EH (cell line): ENCODE data around the gene ROBO1.
"Not testable (repeated sequence)": the region's sequence is repeated elsewhere in the genome, so short reads cannot be mapped to it uniquely, and the experiment has no call there.

Experiments
- DNase-seq: peaks from one replicate; pipeline ENCODE4 v3.0.0-alpha.2; 2015; ENCODE audit warnings: low read depth

Gene ROBO1

DNA sequence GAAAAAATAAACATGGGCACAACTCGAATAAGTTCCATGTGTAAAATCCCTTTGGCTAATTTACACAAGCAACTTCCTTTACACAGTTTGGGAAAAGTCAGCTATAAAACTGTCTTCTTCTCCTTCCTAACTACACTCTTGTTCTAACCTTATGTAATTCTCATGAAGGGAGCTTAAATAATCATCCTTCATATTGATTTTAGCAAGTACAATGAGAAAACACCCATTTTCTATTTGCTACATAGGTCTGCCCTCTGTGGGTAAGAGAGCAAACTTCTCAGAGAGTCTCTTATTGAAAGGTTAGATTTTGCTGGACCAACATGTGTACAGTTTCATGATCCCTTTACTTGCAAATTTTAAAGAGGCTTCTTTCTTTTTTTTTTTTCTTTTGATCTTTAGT is 398.5 kb downstream of the ROBO1 start:
- peak; percentile 16 for DNase-seq

DNA sequence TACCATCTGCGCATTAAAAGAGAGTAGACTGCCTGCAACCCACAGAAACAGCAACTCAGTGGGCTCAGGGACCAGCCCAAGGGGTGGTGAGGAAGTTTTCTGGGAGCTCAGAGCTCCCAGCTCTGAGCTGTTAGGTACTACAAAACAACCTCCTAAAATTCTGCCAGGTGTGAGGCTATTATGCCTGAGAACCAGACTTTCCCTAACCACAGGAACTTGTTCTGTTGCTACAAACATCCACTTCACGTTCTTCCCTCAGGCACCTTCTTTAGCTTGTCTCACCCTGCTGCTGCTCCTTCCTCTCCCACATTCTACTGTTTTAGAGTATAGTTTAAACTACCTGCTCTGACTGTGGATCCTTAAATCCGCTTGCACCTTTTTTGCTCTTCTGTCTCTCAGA is 399.4 kb downstream of the ROBO1 start:
- DNase-seq, result peak; percentile 15

DNA sequence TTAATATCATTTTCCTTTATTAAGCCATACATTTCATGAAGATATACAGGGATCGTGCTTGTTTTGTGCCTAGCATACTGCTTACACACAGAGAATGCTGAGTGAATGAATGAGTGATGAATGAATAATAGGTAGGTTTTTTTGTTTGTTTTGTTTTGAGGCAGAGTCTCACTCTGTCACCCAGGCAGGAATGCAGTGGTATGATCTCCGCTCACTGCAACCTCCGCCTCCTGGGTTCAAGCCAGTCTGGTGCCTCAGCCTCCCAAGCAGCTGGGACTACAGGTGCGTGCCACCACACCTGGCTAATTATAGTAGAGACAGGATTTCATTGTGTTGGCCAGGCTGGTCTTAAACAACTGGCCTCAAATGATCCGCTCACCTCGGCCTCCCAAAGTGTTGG is 400.0 kb downstream of the ROBO1 start:
- no peak for DNase-seq

DNA sequence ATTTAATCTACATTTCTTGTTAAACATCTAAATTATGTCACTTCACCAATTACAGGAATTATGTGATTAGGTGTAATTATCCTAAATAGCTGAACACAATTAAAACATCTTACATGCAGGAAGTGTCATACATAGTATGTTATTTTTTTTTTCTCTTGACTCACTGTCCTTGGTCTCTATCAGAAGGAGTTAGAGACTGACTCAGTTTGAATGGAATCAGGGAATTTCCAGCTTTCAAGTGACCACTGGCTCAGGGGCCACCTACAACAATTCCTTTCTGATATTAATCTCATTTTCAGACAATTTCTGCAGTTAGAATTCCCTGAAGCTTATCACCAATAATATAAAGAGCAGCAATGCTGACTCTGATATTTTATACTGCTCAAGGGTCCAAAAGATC is 400.7 kb downstream of the ROBO1 start:
- peak; percentile 72 for DNase-seq

DNA sequence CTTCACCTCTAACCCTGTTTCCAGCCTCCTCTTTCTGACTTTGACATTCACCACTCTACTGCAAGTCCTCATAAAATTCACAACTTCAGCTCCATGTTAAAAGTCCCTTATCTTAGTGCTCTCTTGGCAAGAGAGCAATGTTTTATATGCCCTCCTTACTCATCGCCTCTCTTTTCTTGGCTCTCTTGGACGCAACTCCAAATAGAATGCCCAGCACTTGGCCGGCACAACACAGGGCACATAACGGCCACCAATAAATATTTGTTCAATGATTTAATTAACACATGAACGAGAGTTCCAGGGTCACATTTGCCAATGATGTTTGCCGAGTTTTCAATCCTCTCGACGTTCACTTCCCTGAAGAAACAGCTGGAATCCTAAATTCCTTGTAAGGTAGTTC is 401.4 kb downstream of the ROBO1 start:
- DNase-seq, result peak; percentile 7

DNA sequence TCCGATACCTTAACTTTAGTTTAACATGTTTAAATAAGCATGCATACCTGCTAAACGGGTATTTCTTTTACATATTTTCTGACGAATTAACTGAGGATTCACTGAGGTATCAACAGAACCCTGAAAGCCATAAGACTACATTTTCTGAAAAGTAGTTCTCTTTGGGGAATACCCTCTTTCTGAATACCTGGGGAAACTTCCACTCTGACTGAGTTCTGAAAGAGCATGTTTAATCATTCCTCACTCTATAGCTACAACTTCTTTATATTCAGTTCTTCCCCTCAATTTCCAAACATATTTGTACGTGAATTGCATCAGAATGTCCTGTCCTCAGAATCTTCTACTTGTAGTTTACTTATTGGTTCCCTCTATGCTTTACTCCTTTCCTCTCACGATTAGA is 403.0 kb downstream of the ROBO1 start:
- no peak for DNase-seq

DNA sequence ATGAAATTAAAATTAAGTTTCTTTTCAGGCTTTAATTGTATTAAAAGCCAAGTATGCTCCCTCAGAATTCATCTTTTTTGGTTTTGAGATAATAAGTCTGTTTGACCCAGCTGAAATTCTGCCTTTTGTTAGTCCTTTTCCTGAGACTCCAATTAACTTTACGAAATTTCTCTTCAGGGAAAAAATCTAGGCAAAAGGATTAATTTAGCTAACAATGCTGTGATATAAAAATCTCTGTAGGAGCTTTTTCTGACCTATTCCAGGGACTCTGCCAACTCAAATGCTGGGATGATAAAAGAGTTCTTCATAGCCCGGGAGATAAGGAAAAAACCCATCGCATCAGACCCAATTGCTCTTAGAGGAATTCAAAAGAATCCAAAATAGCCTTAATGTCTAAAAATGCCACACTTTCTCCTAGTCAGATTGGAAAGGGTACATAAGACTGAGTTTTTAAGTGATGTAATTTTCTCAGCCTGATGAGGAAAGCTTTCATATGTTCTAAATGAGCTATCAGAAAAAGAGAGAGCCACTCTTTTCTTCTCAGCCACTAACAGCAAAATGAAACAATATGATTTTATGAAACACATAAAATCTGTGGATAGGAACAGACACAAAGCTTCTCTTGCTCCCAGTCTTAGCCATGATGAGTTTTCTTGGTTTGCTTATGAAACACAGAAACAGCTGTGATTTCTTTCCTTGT is 405.1 kb downstream of the ROBO1 start:
- DNase-seq, result no peak

DNA sequence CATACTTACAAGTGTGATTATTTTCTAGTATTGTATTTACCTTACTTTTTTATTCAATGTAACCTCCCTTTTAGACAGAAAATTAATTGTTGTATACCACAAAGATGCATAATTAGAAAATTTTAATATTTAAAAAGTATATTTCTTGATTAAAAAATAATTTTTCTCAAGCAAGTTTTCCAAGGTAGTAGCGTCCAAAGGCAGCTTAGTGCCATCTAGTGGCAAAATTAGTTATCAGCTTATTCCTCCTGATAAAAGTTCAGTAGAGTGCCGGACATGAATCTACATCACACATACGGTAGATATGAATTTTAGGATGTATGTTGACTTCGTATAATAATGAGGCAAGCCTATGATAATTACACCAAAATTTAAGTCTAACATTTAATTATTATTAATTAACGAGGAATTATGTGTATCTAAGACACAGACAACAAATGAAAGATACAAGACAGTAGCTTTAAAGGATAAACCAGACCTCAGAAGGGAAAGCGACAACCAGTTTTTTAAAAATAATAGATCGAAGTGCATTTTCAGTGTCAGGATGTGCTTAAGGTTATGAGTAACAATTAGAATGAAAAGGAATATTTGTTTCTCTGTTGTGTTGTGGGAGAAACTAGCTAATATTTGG is 405.9 kb downstream of the ROBO1 start:
- peak; percentile 53 for DNase-seq

DNA sequence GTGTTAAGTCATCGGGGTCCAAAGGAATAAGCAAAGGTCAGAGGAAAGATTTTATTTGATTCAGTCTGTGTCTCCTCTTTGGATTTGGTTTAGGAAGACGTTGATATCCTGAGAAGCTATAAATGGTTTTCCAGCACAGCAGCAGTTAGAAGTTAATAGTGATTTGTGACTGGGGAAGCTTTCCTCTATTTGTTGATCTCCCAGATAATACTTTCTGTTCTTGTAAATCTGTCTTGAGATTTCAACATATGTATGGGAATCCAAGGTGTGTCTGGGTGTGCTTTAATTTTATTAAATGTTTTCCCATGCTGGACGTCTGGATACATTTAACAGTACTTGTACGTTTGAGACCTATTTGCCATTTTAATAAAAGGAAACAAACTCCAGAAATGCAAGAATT is 409.5 kb downstream of the ROBO1 start:
- no peak for DNase-seq

DNA sequence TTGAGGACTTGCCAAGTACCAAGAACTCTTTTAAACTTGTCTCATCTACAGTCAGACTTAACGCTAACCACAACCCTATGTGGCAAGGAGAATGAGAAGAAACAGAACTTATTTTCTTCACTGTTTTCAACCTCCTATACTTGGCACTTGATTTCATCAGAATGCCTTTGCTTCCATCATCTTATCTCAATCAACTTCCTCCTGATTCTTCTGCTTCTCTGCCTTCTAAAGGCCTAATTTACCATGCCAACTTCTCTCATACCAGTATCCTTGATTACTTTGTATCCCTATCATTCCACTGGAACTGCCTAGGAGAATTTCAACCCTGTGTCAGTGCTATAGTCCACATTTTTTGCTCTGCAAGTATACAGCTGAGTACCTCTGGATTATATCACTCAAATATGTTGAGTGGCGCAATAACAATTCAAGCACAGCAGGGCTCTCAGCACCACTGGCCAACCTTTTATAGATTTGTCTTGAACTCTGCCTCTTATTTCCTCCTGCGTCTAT is 413.6 kb downstream of the ROBO1 start:
- no peak for DNase-seq

DNA sequence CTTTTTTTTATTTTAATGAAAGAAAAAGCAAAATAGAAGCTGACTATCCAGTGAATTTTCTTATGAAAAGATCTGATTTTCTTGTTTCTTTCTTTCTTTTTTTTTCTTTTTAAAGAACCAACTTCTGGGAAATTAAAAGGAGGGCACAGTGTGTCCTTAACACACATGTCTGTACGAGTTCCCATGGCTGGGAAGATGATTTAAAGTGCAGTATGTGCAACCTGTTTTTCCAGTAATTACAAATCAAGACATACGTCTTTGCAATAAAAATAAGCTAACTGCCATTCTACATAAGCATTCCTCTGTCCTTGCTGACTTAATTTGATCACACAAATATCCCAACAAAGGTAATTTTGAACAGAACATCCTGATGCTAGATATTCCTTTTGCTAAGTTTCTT is 416.1 kb downstream of the ROBO1 start:
- no peak for DNase-seq

DNA sequence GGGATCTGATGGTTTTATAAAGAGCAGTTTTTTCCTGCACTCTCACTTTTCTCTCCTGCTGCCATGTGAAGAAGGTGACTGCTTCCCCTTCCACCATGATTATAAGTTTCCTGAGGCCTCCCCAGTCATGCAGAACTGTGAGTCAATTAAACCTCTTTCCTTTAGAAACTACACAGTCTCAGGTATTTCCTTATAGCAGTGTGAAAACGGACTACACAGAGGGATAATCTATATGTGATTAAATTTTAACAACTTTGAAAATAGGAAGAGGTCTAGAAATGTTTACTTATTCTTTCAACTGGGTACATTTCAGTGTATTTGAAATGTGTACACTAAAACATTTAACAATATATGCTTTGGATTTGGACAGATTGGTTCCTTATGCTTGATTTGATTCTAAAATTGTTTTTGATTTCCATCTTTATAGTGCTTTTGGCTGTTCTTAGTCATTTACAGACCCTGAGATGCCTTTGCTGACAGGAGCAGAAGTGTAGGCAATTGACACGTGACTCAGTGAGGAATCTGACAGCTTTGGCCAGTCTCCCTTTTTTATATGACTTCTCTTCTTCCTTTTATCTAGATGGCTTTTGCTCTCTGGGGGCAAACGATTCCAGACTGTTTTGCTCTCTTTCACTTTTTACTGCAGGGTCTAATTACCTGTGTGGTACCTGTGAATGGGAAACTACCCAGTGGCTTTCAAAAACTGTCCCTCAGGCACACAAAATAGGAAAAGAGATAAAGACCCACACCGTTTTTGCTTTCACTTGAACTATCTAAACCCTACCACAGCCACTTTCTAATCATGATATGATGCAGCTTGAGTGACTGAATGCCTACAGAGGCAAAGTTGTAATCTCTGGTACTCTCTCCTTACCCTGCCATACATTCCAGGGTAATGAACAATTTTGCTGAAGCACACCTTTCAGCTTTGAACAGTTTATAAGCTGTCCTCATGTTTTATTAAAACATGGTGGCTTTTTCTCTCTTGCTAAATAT is 422.6 kb downstream of the ROBO1 start:
- no peak for DNase-seq

DNA sequence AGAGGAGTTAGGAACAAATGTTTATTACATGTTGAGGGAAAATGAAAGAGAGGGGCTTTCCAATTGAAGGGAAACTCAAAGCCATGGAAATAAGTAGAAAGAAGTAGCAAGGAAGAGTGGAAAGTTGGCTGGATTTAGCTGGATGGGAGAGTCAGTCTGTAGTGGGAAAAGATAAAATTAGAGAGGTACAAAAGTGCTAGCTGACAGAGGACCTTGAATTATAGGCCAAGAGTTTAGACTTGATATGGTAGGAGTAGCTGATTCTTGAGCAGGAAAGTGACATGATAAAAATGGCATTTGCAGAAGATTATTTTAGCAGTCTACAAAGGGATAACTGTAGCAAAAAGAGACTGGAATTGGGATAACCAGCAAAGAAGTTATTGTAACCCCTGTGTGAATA is 425.8 kb downstream of the ROBO1 start:
- DNase-seq, result no peak

DNA sequence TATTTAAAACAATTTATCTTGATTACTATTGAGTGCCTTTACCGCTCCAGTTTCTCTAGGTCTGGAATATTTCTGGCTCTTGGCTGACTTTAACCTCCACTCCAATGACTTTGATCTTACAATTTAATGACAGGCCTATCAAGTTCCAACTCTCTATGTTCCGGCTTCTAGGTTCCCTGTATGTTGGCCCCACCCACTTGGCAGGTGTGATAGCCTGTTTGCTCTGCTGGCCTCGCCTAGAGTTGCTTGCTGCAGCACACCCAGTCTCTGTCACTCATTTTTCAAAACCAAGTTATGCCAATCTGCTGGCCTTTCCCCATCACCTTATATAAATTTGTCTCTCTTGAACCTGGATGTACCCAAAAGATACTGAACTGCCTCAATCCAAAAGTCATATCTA is 428.0 kb downstream of the ROBO1 start:
- no peak for DNase-seq

DNA sequence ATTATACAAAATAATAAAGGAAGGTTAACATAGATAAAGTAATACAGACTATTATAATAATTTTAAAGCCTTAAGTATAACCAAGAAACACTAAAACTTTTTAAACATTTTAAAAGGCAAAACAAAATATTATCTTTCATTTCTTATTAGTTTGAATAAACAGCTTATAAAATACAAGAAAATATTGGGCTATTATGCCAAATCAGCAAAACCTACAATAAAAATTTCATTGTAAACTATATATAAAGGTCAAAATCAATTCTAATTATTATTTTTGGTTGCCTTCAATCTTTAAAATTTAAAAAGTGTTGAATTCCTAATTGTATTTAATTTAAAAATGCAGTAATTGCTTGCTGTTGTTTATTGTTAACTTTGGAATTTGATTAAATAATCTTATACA is 430.0 kb downstream of the ROBO1 start:
- no peak for DNase-seq

DNA sequence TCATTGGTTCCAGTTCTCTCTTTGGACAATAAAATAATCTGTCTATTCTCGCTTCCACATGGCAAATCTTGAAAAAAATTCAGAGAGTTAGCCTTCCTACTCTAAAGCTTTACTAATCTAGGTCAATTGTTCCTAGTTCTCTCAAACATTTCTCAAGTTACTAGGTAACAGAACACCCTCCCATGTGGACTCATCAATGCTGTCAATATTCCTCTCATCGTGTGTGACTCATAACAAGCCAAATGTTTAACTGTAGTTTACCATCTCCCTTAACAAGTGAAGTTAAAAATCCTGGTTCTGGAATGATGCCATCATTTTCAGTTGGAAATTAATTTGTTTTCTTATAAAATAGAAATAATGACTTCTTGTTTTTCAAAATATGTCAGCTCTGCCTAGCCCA is 438.6 kb downstream of the ROBO1 start:
- DNase-seq, result no peak

DNA sequence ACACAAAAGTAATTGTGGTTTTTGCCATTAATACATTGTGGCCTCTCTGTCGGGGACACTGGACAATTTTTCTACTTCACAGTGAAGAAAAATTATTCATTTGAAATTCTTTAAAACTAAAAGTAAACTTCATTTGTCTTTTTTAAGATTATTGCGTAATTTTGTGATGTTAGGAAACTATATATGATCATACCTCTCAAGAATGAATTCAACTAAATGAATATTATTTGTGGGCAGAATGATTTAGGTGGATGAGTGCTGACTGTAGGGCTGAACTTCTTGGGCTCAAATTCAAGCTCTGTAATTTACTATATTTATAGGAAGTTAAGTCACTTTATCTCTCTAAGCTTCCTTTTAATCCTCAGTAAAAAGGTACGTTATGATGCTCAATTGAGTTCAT is 441.2 kb downstream of the ROBO1 start:
- DNase-seq, result no peak

DNA sequence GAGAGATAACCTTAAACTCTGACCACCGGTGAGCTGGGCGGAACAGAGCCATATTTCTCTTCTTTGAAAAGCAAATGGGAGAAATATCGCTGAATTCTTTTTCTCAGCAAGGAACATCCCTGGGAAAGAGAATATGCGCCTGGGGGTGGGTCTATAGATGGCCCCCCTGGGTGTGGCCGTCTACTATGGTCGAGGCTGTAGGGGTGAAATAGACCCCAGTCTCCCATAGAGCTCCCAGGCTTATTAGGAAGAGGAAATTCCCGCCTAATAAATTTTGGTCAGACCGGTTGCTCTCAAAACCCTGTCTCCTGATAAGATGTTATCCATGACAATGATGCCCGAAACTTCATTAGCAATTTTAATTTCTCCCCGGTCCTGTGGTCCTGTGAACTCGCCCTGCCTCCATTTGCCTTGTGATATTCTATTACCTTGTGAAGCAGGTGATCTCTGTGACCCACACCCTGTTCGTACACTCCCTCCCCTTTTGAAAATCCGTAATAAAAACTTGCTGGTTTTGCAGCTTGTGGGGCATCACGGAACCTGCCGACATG is 441.9 kb downstream of the ROBO1 start:
- DNase-seq, result not testable (repeated sequence)

DNA sequence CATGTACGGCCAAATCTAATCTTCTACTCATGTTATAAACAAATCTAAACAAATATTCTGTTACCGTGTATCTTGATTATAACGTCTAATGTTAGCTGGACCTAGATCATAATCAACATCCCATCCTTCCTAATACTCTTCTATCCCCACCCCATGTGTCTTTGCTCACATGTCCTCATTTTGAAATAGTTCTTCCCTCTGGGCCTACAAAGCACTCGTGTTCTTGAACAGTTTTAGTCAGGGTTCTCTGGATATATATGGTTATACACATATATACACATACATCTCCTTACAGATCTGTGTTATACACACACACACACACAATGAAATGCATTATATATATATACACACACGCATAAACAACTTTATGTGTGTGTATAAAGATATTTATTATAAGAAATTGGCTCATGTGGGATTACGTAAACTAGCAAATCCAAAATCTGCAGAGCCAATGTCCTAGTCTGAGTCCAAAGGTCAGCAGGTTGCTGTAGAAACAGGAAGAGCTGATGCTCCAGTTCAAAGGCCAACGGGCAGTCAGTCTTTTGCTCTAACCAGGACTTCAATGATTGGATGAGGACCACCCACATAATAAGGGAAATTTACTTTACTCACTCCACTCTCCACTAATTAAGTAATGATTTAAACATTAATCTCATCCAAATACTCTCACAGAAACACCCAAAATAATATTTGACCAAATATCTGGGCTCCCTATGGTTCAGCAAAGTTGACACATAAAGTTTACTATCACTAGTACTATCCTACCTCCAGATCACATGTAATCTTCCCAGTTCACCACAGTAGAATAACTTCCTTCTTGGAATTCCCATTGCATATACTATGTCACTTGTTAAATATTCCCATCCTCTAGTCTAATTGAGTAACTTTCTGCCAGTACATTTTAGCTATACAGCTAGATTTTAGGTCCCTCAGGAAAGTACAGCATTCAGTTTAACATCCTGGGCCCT is 450.0 kb downstream of the ROBO1 start:
- no peak for DNase-seq

DNA sequence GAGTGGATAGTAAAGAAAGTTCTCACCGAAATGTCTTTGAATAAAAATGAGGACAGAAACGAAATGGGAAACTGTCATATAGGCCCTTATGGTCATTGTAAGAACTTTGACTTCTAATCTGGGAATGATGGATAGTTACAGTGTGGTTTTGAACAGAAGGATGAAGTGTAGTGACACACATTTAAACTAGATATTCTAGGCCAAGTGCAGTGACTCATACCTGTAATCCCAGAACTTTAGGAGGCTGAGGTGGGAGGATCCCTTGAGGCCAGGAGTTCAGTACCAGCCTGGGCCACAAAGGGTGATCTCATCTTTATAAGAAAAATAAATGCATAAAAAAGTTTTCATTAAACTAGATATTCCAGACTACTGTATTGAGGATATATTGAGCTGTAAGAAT is 452.8 kb downstream of the ROBO1 start:
- DNase-seq, result no peak

DNA sequence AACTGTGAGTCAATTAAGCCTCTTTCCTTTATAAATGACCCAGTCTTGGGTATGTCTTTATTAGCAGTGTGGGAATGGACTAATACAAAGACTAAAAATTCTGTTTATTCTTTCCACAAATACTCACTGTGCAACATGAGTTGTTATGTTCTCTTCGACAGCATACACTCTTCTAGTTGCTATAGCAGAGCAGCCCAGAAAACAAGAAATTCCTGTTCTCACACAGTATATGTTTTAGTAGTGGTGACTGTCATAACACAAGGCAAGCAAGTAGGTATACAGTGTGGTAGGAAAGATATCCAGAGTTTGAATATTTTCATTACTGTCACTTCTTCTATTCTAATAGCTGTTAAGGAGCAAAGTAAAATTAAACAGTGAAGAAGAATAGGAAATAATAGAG is 453.3 kb downstream of the ROBO1 start:
- DNase-seq, result no peak
